AG04449 (cell line): ENCODE measurements around the gene PTGDS.

Source experiments
- CTCF ChIA-PET: fragments of 350-600 bp; formaldehyde crosslinking; extraction: SDS; loops from one replicate; lab custom pipeline; 2021; ENCODE audit warnings: antibody characterized with exemption; lab: Yijun Ruan, JAX
- POLR2A ChIA-PET: fragments of 400-600, 350-600 bp; formaldehyde crosslinking; extraction: SDS; loops from one replicate; lab custom pipeline; 2020; ENCODE audit warnings: antibody characterized with exemption, inconsistent platforms; lab: Yijun Ruan, JAX
- DNase-seq: peaks from one replicate; pipeline ENCODE4 v3.0.0-alpha.2; 2010; ENCODE audit warnings: low read depth, low spot score
- H3K4me3 ChIP-seq: 2 replicates; pipeline ENCODE4 v1.5.1; 2011; ENCODE audit warnings: low read depth, mild to moderate bottlenecking, control low read depth, low read length
- TF ChIP-seq, protein P1 (sequence below): IDR thresholded peaks from one replicate; pipeline ENCODE4 v1.5.1; 2011; ENCODE audit warnings: mild to moderate bottlenecking, moderate library complexity, low read length, control low read depth, inconsistent platforms; ENCODE audit not compliant: insufficient read depth; ENCODE audit errors: missing control alignments

PTGDS gene

GRCh38 chr9:136968333-136969127, 8.8 kb upstream of the PTGDS start:
- DNase-seq = no peak
- H3K4me3 ChIP-seq = no peak overlapping the region
- TF ChIP-seq, protein P1, sequence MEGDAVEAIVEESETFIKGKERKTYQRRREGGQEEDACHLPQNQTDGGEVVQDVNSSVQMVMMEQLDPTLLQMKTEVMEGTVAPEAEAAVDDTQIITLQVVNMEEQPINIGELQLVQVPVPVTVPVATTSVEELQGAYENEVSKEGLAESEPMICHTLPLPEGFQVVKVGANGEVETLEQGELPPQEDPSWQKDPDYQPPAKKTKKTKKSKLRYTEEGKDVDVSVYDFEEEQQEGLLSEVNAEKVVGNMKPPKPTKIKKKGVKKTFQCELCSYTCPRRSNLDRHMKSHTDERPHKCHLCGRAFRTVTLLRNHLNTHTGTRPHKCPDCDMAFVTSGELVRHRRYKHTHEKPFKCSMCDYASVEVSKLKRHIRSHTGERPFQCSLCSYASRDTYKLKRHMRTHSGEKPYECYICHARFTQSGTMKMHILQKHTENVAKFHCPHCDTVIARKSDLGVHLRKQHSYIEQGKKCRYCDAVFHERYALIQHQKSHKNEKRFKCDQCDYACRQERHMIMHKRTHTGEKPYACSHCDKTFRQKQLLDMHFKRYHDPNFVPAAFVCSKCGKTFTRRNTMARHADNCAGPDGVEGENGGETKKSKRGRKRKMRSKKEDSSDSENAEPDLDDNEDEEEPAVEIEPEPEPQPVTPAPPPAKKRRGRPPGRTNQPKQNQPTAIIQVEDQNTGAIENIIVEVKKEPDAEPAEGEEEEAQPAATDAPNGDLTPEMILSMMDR = no peak
- ChIA-PET CTCF (interaction anchor here (1.0 kb wide), 1 partner anchor 95 kb away, joined by 3 read pairs; no protein-coding TSS in a partner anchor), POLR2A (no interaction called here)

GRCh38 chr9:136969150-136969549, 8.2 kb upstream of the PTGDS start:
- no peak for DNase-seq
- ChIA-PET CTCF (no interaction called here), POLR2A (no interaction called here)
- no peak overlapping the region for H3K4me3 ChIP-seq
- TF ChIP-seq, protein P1 = no peak

- DNase-seq = no peak
- ChIA-PET POLR2A (no interaction called here), CTCF (no interaction called here)
- no peak overlapping the region for H3K4me3 ChIP-seq
- TF ChIP-seq, protein P1 = no peak
These were observed 7.5 kb upstream of the PTGDS start for GRCh38 chr9:136969774-136970173.

GRCh38 chr9:136970361-136970760, 6.9 kb upstream of the PTGDS start:
- CTCF ChIA-PET = no interaction called here
- DNase-seq = no peak
- POLR2A ChIA-PET = no interaction called here
- H3K4me3 ChIP-seq = no peak overlapping the region
- TF ChIP-seq, protein P1 = no peak

DNA sequence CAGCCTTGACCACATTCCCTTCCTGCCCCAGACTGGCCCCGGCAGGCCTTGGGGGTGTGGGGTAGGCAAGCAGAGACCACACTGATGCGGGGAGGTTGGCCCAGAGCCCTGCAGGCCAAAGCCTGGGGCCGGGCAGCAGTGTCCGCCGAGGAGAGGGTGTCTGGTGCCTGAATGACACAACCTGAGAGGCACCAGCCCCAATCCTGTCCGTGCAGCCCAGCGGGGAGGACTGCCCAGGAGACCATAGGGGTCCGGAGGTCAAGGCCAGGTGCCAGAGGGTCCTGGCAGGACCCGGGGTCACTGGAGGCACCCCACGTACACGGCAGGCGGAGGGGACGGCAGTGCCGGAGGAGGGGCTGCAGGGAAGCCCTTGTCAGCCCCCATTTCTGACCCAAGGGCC, 5.6 kb upstream of the PTGDS start:
- TF ChIP-seq, protein P1 = no peak
- DNase-seq = no peak
- no peak overlapping the region for H3K4me3 ChIP-seq
- ChIA-PET CTCF (interaction anchor here (1.1 kb wide), 1 partner anchor 64 kb away, joined by 3 read pairs; no protein-coding TSS in a partner anchor), POLR2A (interaction anchor here (0.8 kb wide), 1 partner anchor 20 kb away, joined by 3 read pairs; the partner anchor contains the start of gene PAXX)

- TF ChIP-seq, protein P1 = no peak
- no peak for DNase-seq
- CTCF ChIA-PET = interaction anchor here (2.1 kb wide), 1 partner anchor 57 kb away, joined by 5 read pairs; no protein-coding TSS in a partner anchor
- POLR2A ChIA-PET = no interaction called here
- no peak overlapping the region for H3K4me3 ChIP-seq
These were observed 5.0 kb upstream of the PTGDS start for GRCh38 chr9:136972335-136972734.
